ENCODE measurements around the gene CATSPERD. TPM values are rescaled to one million over a fixed set of nuclear protein-coding genes. Genes with fewer than 3 reads are reported as not detected.
"Not testable (repeated sequence)": the region's sequence is repeated elsewhere in the genome, so short reads cannot be mapped to it uniquely, and the experiment has no call there.

The CATSPERD gene
- total RNA-seq, 1 experiment from 2014 or later = not detected

DNA sequence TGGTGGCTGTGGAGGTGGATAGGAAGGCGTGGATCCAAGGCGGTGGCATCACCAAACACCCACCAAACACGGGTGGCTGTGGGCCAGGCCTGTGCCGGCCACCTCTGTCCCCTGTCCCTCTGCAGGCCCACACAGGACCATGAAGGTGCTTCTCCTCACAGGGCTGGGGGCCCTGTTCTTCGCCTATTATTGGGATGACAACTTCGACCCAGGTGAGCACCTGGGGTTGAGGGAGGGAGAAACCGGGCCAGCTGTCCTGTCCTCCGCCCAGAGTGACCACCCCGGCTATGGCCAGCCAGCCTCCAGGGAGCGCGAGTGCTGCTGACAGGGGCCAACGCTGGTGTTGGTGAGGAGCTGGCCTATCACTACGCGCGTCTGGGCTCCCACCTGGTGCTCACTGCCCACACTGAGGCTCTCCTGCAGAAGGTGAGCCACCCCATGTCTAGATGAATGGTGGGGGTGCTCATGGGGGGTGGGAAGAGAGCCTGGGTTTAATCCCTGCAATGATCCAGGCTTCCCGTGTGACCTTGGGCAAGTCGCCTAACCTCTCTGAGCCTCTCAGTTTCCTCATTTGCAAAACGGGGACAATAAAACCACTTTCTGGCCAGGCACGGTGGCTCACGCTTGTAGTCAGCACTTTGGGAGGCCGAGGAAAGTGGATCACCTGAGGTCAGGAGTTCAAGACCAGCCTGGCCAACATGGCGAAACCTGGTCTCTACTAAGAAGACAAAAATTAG, 35.6 kb upstream of the CATSPERD start:
- no peak for DNase-seq (ENCODE audit: low read depth)

DNA sequence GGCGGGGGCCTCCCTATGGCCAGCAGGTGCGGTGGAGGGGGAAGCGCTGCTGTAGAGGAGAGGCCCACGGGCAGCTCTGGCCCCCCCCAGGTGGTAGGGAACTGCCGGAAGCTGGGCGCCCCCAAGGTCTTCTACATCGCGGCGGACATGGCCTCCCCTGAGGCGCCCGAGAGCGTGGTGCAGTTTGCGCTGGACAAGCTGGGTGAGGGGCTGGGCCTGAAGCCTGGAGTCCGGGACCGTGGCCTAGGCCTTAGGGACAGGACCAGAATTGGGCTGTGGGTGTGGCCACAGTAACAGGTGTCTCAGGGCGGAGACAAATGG, 34.2 kb upstream of the CATSPERD start:
- no peak for DNase-seq (ENCODE audit: low read depth)

DNA sequence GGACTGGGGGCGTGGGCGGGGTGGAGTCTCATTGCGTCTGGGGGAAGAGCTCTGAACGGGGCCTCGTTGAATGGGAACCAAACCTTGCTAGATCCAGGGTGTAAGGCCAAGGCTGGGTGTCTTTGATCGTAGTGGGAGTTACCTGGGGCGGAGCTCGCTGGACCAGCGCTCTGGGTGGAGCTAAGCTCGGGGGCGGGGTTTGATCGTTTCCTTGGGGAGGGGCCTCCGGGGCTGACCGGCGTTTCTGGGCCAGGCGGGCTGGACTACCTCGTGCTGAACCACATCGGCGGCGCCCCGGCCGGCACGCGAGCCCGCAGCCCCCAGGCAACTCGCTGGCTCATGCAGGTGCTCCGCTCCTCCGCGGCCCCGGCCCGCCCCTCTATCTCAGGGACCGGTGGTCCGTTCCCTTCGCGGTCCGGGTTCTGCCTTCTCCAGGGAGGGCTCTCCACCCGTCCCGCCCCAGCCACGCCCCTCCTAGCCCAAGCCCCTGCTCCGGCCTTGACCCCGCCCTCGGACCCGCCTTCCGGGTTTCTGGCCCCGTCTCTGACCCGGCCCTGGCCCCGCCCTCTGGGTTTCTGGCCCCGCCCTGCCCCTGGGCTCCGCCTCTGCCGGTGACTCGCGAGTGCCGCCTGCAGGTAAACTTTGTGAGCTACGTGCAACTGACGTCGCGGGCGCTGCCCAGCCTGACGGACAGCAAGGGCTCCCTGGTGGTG, 33.6 kb upstream of the CATSPERD start:
- peak; percentile 97 for DNase-seq (ENCODE audit: low read depth)

- no peak for DNase-seq (ENCODE audit: low read depth)
These were observed 32.9 kb upstream of the CATSPERD start for GRCh38 chr19:5687360-5688198.

DNA sequence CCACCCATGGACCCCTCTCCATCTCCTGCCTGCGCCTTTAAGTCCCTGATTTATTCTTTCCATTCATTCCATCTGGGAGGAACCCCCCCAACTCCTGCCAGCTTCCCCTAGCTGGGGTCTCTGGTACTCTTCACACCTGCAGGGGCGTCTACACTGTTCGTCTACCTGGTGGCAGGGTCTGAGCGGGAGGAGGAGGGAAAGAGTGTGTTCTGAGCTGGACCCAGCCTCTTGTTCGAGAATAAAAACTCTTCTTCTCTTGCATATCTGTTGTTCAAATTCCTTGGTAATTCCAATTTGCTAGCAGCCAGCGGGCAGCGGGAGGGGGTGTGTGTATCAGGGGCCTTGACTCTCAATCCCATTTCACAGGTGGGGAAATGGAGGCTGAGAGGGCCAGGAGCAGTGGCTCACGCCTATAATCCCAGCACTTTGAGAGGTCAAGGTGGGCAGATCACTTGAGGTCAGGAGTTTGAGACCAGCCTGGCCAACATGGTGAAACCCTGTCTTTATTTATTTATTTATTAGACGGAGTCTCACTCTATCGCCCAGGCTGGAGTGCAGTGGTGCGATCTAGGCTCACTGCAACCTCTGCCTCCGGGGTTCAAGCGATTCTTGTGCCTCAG, 32.1 kb upstream of the CATSPERD start:
- DNase-seq (ENCODE audit: low read depth) = not testable (repeated sequence)

GRCh38 chr19:5690125-5690954, 30.1 kb upstream of the CATSPERD start, which contains the start of gene RPL36:
TSS of gene RPL36 (plus strand) at chr19:5690295. CDS start at chr19:5690508, 213 bp downstream.
- DNase-seq (ENCODE audit: low read depth) = peak; percentile 99

DNA sequence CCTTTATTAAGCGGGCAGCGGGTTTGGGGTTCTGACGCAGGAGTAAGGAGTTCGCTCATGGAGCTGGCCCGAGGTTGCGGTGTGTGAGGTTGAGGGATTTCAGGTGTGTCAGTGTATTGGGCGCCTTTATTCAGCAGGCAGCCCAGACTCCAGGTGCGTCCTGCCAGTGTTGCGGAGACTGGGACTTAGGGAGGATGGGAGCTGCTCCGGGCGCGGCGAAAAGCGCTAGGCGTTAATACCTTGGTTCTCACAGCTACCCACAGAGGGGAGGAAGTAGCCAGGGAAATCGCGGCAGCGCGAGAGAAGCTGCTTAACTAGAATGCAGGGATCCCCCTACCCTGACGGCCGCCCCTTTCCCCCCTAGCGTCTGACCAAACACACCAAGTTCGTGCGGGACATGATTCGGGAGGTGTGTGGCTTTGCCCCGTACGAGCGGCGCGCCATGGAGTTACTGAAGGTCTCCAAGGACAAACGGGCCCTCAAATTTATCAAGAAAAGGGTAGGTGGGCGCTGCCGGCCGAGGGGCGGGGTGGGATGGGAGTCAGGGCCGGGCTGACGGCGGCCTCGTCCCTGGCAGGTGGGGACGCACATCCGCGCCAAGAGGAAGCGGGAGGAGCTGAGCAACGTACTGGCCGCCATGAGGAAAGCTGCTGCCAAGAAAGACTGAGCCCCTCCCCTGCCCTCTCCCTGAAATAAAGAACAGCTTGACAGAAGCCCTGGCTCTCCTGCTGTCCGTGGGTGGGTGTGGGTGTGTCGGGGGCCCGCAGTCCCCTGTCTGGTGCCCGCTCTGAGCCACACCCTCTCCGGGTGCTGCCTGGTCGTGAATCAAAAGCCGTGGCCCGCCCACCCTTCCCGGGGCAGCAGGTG, 29.2 kb upstream of the CATSPERD start:
- DNase-seq (ENCODE audit: low read depth) = peak; percentile 59

- DNase-seq (ENCODE audit: low read depth) = peak; percentile 10
These were observed 28.4 kb upstream of the CATSPERD start for GRCh38 chr19:5691822-5692722.

GRCh38 chr19:5692723-5693194, 27.7 kb upstream of the CATSPERD start:
- DNase-seq (ENCODE audit: low read depth) = no peak

DNA sequence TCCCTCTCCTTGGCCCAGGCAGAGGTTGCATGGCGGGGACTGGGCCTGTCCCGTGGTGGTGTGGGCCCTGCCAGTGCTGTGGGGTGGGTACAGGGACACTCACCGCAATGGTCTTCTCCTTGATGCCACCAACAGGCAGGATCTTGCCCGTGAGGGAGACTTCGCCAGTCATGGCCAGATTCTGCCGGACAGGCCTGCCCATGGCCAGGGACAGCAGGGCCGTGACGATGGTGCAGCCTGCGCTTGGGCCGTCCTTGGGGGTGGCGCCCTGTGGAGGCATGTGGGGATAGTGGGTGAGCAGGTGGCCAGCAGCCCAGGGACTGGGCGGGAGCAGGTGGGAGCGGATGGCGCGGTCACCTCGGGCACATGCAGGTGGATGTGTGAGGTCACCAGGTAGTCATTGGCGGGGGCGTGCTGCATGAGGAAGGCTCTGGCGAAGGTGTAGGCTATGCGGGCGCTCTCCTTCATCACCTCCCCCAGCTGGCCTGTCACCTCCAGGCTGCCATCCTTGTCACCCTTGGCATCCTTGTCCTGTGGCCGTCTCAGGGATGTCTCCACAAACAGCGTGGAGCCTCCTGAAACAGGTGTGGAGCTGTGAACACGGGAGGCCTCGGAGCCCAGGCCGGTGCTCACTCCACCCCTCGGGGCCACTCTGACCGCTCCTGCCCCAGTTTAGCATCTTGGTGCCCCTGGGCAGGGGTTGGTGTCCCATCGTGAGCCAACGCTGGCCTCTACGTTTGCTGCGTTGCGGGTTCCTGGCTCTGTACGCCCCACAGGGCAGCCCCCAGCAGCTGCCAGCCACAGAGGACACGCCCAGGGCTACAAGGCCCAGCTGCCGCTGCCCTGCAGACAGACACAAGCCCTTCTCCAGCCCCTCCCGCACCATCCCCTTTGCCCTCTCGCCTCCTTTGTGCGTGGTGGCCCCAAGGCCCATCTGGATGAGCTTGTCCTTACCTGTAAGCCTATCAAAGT, 27.0 kb upstream of the CATSPERD start:
- DNase-seq (ENCODE audit: low read depth) = no peak

DNA sequence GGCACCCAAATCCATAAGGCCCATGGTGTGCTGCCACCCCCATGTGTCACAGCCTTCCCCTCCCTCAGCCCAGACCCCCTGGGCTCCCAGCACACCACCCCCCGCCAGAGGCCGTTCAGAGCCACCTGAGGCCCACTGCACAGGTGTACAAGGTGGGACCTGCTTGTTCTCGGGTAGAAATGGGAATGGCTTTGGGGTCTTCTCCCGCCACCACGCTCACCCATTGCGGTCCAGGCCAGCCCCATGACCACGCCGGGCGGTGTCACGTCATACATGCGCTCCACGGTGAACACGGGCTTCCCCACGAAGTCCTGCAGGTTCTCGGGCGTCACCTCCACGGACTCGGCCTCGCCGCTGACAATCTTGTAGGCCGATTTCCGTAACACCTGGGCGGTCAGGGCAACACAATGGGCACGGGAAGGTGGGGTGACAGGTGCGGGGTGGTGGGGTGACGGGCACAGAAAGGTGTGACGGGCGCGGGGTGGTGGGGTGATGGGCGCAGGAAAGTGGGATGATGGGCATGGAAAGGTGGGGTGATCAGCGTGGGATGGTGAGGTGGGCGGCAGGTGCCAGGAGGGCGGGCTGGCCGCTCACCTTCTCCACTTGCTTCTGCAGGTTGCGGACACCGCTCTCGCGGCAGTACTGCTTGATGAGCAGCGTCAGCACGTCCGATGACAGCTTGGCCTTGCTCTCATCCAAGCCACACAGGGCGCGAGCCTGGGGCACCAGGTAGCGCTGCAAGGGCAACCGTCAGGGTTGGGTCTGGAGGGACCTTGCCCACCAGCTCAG, 26.1 kb upstream of the CATSPERD start:
- DNase-seq (ENCODE audit: low read depth) = no peak

- peak; percentile 32 for DNase-seq (ENCODE audit: low read depth)
These were observed 25.3 kb upstream of the CATSPERD start for GRCh38 chr19:5694956-5695648.

- DNase-seq (ENCODE audit: low read depth) = peak; percentile 40
These were observed 24.7 kb upstream of the CATSPERD start for GRCh38 chr19:5695649-5696195.

DNA sequence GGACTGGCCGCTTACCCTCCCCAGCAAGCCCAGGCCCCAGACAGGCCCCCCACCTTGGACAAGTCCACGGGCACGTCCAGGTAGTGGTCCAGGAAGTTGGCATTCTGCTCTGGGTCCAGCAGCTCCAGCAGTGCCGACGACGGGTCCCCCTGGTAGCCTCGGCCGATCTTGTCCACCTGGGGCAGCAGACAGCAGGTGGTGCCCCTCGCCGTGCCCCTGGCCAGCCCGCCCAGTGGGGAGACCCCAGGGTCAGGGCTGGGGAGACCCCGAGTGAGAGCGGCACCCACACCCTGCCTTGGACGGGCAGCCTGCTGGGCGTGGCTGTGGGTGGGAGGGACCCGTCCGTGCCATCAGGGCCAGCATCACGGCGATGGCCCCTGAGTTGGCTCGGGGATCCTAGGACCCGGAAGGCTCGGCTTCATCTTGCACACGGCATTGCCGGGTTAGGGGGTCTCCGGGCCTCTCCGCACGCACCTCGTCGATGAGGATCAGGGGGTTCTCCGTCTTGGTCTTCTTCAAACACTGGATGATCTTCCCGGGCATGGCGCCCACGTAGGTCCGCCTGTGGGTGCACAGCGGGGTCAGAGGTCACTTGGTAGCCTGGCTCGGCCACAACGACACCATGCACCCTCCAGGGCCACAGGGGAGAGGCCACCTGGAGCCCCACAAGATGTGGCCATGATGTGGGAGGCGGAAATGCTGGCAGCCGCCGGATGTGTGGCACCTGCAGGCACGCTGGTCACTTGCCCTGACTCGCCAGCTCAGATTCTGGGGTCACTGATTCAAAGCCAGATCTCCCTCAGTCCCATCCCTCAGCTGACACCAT, 24.0 kb upstream of the CATSPERD start:
- peak; percentile 47 for DNase-seq (ENCODE audit: low read depth)

All from Daoy (cell line).